NCI-H510A (cell line): ENCODE results near the gene LAMA5.
A peak's percentile ranks its signal among the peaks of the same experiment; 100 is the strongest.

Source experiments
- DNase-seq: peaks from one replicate; lab custom pipeline; 2025; lab: John Stamatoyannopoulos, UW

The LAMA5 gene

GRCh38 chr20:62369815-62370114, 2.7 kb upstream of the LAMA5 start:
- no peak for DNase-seq

GRCh38 chr20:62368976-62369814, 2.1 kb upstream of the LAMA5 start:
- peak; percentile 26 for DNase-seq

- DNase-seq = peak; percentile 32
Measured at GRCh38 chr20:62368392-62368975, 1.4 kb upstream of the LAMA5 start.

- DNase-seq = peak; percentile 65
Measured at GRCh38 chr20:62367633-62368391, 700 bp upstream of the LAMA5 start.

GRCh38 chr20:62366370-62367135, 559 bp downstream of the LAMA5 start:
- peak; percentile 68 for DNase-seq

GRCh38 chr20:62365814-62366369, 1.2 kb downstream of the LAMA5 start:
- DNase-seq = peak; percentile 31

GRCh38 chr20:62364911-62365736, 2.0 kb downstream of the LAMA5 start:
- DNase-seq = no peak

GRCh38 chr20:62363920-62364851, 2.9 kb downstream of the LAMA5 start:
- no peak for DNase-seq

- no peak for DNase-seq
Measured at GRCh38 chr20:62362991-62363919, 3.9 kb downstream of the LAMA5 start.

GRCh38 chr20:62362590-62362940, 4.5 kb downstream of the LAMA5 start:
- DNase-seq = no peak

GRCh38 chr20:62361799-62362589, 5.1 kb downstream of the LAMA5 start:
- no peak for DNase-seq

GRCh38 chr20:62360854-62361798, 6.0 kb downstream of the LAMA5 start:
- no peak for DNase-seq

- DNase-seq = no peak
Measured at GRCh38 chr20:62359491-62360121, 7.5 kb downstream of the LAMA5 start.

GRCh38 chr20:62359043-62359490, 8.0 kb downstream of the LAMA5 start:
- DNase-seq = peak; percentile 96

- peak; percentile 68 for DNase-seq
Measured at GRCh38 chr20:62358171-62359042, 8.7 kb downstream of the LAMA5 start.
